Measurements from ENCODE around the gene AP1S1.
"Not testable (repeated sequence)": the region's sequence is repeated elsewhere in the genome, so short reads cannot be mapped to it uniquely, and the experiment has no call there.

AP1S1 gene

GRCh38 chr7:101113836-101114235 is 40.4 kb upstream of the AP1S1 start:
- H3K36me3 ChIP-seq (ENCODE audit: control insufficient read depth, insufficient read depth, low read length), result no peaks in the 10 kb centered on the region
- no peaks in the 10 kb centered on the region for H3K27me3 ChIP-seq (ENCODE audit: control insufficient read depth, insufficient read depth, low read length, poor library complexity, severe bottlenecking)
- WGBS, 2 experiments, result 94% methylated on average over 11 of the region's 11 CpGs
- no peaks in the 10 kb centered on the region for H3K9me3 ChIP-seq (ENCODE audit: control insufficient read depth, low read length)
- no peak overlapping the region for H3K4me3 ChIP-seq (ENCODE audit: insufficient read depth, low read depth, low read length)
- H3K4me1 ChIP-seq (ENCODE audit: control insufficient read depth, insufficient read depth, low read length), result no peaks in the 10 kb centered on the region
- no peak overlapping the region for H3K27ac ChIP-seq (ENCODE audit: insufficient read depth, low read depth, low read length, poor library complexity, severe bottlenecking)

GRCh38 chr7:101114492-101114891 is 39.8 kb upstream of the AP1S1 start:
- Histone ChIP-seq H3K4me1 (ENCODE audit: control insufficient read depth, insufficient read depth, low read length) (no peaks in the 10 kb centered on the region), H3K9me3 (ENCODE audit: control insufficient read depth, low read length) (no peaks in the 10 kb centered on the region)

DNA sequence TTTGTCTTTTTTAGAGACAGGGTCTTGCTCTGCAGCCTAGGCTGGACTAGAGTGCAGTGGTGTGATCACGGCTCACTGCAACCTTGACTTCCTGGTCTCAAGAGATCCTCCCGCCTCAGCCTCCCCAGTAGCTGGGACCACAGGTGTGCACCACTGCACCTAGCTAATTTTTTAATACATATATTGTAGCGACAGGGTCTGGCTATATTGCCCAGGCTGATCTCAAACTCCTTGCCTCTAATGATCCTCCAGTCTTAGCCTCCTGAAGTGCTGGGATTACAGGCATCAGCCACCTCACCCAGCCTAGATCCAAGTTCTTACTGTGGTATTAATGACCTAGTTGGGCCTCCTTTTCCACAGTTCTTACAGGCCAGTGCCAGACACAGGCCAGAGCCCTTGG is 39.1 kb upstream of the AP1S1 start:
- Histone ChIP-seq H3K4me1 (ENCODE audit: control insufficient read depth, insufficient read depth, low read length) (no peaks in the 10 kb centered on the region), H3K27me3 (ENCODE audit: control insufficient read depth, insufficient read depth, low read length, poor library complexity, severe bottlenecking) (no peaks in the 10 kb centered on the region), H3K36me3 (ENCODE audit: control insufficient read depth, insufficient read depth, low read length) (no peaks in the 10 kb centered on the region), H3K9me3 (ENCODE audit: control insufficient read depth, low read length) (no peaks in the 10 kb centered on the region), H3K4me3 (ENCODE audit: insufficient read depth, low read depth, low read length) (no peak overlapping the region), H3K27ac (ENCODE audit: insufficient read depth, low read depth, low read length, poor library complexity, severe bottlenecking) (no peak overlapping the region)
- 88 to 96% methylated on average over 3 of the region's 3 CpGs for WGBS, 2 experiments

More at GRCh38 chr7:101114492-101114891, 39.8 kb upstream of the AP1S1 start:
- WGBS, 2 experiments, result 80 to 85% methylated on average over 7 of the region's 8 CpGs
- Histone ChIP-seq H3K27ac (ENCODE audit: insufficient read depth, low read depth, low read length, poor library complexity, severe bottlenecking) (no peak overlapping the region), H3K27me3 (ENCODE audit: control insufficient read depth, insufficient read depth, low read length, poor library complexity, severe bottlenecking) (no peaks in the 10 kb centered on the region), H3K4me3 (ENCODE audit: insufficient read depth, low read depth, low read length) (no peak overlapping the region), H3K36me3 (ENCODE audit: control insufficient read depth, insufficient read depth, low read length) (no peaks in the 10 kb centered on the region)

- Histone ChIP-seq H3K27me3 (ENCODE audit: control insufficient read depth, insufficient read depth, low read length, poor library complexity, severe bottlenecking) (no peaks in the 10 kb centered on the region), H3K4me3 (ENCODE audit: insufficient read depth, low read depth, low read length) (no peak overlapping the region), H3K27ac (ENCODE audit: insufficient read depth, low read depth, low read length, poor library complexity, severe bottlenecking) (no peak overlapping the region), H3K36me3 (ENCODE audit: control insufficient read depth, insufficient read depth, low read length) (no peaks in the 10 kb centered on the region), H3K9me3 (ENCODE audit: control insufficient read depth, low read length) (no peaks in the 10 kb centered on the region), H3K4me1 (ENCODE audit: control insufficient read depth, insufficient read depth, low read length) (peaks cover 1% of the 10 kb centered on the region)
- WGBS, 2 experiments, result 83 to 87% methylated on average over 10 of the region's 10 CpGs
Measured at GRCh38 chr7:101116898-101117297, 37.4 kb upstream of the AP1S1 start.

DNA sequence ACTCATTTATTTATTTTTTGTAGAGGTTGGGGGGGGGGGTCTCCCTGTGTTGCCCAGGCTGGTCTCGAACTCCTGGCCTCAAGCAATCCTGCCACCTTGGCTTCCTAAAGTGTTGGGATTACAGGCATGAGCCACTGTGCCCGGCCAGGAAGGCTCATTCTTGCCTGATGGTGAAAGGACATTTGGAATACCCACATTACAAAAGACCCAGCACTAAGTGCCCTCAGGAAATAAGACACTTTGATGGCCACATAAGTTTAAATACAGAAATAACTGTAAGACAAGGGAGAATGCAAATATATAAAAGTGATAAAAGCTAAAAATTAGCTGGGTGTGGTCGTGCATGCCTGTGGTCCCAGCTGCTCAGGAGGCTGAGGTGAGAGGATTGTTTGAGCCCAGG is 35.4 kb upstream of the AP1S1 start:
- H3K27ac ChIP-seq (ENCODE audit: insufficient read depth, low read depth, low read length, poor library complexity, severe bottlenecking), result no peak overlapping the region
- H3K9me3 ChIP-seq (ENCODE audit: control insufficient read depth, low read length), result no peaks in the 10 kb centered on the region
- H3K4me1 ChIP-seq (ENCODE audit: control insufficient read depth, insufficient read depth, low read length), result peaks cover 4% of the 10 kb centered on the region
- no peaks in the 10 kb centered on the region for H3K36me3 ChIP-seq (ENCODE audit: control insufficient read depth, insufficient read depth, low read length)
- H3K27me3 ChIP-seq (ENCODE audit: control insufficient read depth, insufficient read depth, low read length, poor library complexity, severe bottlenecking), result no peaks in the 10 kb centered on the region
- 88 to 91% methylated on average over 3 of the region's 3 CpGs for WGBS, 2 experiments
- no peak overlapping the region for H3K4me3 ChIP-seq (ENCODE audit: insufficient read depth, low read depth, low read length)

GRCh38 chr7:101119876-101120275 is 34.4 kb upstream of the AP1S1 start:
- Histone ChIP-seq H3K27me3 (ENCODE audit: control insufficient read depth, insufficient read depth, low read length, poor library complexity, severe bottlenecking) (no peaks in the 10 kb centered on the region), H3K9me3 (ENCODE audit: control insufficient read depth, low read length) (no peaks in the 10 kb centered on the region), H3K4me3 (ENCODE audit: insufficient read depth, low read depth, low read length) (no peak overlapping the region), H3K27ac (ENCODE audit: insufficient read depth, low read depth, low read length, poor library complexity, severe bottlenecking) (no peak overlapping the region), H3K36me3 (ENCODE audit: control insufficient read depth, insufficient read depth, low read length) (no peaks in the 10 kb centered on the region), H3K4me1 (ENCODE audit: control insufficient read depth, insufficient read depth, low read length) (peaks cover 4% of the 10 kb centered on the region)
- WGBS, 2 experiments, result 87% methylated on average over 10 of the region's 10 CpGs

- H3K4me1 ChIP-seq (ENCODE audit: control insufficient read depth, insufficient read depth, low read length), result peaks cover 4% of the 10 kb centered on the region
- no peaks in the 10 kb centered on the region for H3K36me3 ChIP-seq (ENCODE audit: control insufficient read depth, insufficient read depth, low read length)
- no peaks in the 10 kb centered on the region for H3K27me3 ChIP-seq (ENCODE audit: control insufficient read depth, insufficient read depth, low read length, poor library complexity, severe bottlenecking)
- H3K4me3 ChIP-seq (ENCODE audit: insufficient read depth, low read depth, low read length), result no peak overlapping the region
- H3K9me3 ChIP-seq (ENCODE audit: control insufficient read depth, low read length), result no peaks in the 10 kb centered on the region
- 91 to 94% methylated on average over 4 of the region's 4 CpGs for WGBS, 2 experiments
- no peak overlapping the region for H3K27ac ChIP-seq (ENCODE audit: insufficient read depth, low read depth, low read length, poor library complexity, severe bottlenecking)
Measured at GRCh38 chr7:101120315-101120714, 34.0 kb upstream of the AP1S1 start.

DNA sequence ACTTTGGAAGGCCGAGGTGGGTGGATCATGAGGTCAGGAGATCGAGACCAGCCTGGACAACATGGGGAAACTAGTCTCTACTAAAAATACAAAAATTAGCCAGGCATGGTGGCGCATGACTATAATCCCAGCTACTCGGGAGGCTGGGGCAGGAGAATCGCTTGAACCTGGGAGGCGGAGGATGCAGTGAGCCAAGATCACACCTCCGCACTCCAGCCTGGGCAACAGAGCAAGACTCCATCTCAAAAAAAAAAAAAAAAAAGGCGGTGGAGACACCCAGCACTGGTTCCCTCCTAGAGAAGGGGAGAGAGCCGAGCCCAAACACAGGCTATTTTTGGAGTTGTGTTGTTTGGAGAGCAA is 32.7 kb upstream of the AP1S1 start:
- not testable (repeated sequence) for H3K9me3 ChIP-seq (ENCODE audit: control insufficient read depth, low read length); H3K4me3 ChIP-seq (ENCODE audit: insufficient read depth, low read depth, low read length); H3K4me1 ChIP-seq (ENCODE audit: control insufficient read depth, insufficient read depth, low read length); H3K36me3 ChIP-seq (ENCODE audit: control insufficient read depth, insufficient read depth, low read length); H3K27ac ChIP-seq (ENCODE audit: insufficient read depth, low read depth, low read length, poor library complexity, severe bottlenecking); H3K27me3 ChIP-seq (ENCODE audit: control insufficient read depth, insufficient read depth, low read length, poor library complexity, severe bottlenecking)
- 91 to 94% methylated on average over 8 to 9 of the region's 9 CpGs for WGBS, 2 experiments

DNA sequence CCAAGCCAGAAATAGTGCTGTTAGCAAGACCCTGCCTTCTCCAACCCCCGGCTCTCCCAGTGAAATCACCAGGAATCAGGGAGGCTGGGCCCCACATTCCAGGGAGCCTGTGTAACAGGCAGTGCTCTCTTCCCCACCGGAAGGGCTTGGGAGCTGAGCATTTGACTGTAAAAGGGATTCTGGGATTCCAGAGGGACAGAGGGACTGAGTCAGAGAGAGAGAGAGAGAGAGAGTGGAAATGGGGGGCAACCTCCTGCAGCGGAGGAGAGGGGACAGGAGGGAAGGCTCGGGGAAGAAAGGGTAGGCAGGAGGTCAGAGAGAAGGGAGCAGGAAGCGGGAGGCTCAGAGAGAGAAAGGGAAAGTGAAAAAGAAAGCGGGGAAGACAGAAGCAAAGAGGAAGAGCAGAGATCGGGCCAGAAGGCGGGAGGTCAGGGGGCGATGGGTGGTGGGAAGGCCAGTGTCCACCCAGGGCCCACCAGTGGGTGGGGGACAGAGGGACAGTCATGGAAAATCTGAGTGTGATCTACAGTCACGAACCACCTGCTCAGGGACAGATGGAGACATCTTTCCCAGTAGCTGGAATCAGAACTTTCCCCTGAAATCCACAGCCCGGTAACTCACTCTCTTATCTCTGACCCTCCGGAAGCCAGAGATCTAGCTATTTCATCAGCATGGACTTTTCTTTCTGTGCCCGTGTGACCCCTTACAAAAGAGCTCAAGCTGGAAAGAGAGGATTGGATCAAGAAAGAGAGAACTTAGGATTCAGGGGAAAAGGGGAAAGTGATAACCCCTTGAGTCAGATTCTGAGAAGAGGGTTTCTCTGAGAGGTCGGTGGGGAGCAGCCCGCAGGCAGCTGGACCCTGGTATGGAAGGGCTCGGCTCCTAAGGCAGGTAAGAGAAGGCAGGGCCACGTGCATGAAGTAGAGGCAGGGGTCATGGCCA is 32.0 kb upstream of the AP1S1 start:
- Histone ChIP-seq H3K4me1 (ENCODE audit: control insufficient read depth, insufficient read depth, low read length) (peaks cover 14% of the 10 kb centered on the region), H3K4me3 (ENCODE audit: insufficient read depth, low read depth, low read length) (no peak overlapping the region), H3K27ac (ENCODE audit: insufficient read depth, low read depth, low read length, poor library complexity, severe bottlenecking) (no peak overlapping the region)

DNA sequence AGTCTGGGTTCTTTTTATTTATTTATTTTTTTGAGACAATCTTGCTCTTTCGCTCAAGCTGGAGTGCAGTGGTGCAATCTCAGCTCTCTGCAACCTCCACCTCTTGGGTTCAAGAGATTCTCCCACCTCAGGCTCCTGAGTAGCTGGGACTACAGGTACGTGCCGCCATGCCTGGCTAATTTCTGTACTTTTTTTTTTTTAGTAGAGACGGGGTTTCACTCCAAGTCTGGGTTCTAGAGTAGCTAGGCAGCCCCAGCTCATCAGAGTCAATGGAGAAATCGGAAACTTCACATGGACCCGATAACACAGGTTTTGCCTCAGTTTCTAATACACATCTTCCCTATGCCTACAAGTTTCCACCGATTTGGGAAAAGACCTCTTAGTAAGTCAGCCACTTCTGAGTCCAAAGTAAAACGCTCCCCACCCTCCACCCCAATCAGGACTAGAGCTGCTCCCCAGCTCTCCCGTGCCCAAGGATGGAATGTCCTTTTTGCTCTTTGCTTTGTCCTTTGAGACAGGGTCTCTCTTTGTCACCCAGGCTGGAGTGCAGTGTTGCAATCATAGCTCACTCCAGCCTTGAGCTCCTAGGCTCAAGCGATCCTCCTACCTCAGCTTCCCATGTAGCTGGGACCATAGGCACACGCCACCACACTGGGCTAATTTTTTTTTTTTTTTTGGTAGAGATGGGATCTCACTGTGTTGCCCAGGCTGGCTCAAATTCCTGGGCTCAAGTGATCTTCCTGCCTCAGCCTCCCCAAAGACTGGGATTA is 31.2 kb upstream of the AP1S1 start:
- Histone ChIP-seq H3K36me3 (ENCODE audit: control insufficient read depth, insufficient read depth, low read length) (no peaks in the 10 kb centered on the region), H3K4me1 (ENCODE audit: control insufficient read depth, insufficient read depth, low read length) (peaks cover 16% of the 10 kb centered on the region), H3K4me3 (ENCODE audit: insufficient read depth, low read depth, low read length) (no peak overlapping the region), H3K9me3 (ENCODE audit: control insufficient read depth, low read length) (no peaks in the 10 kb centered on the region), H3K27ac (ENCODE audit: insufficient read depth, low read depth, low read length, poor library complexity, severe bottlenecking) (no peak overlapping the region), H3K27me3 (ENCODE audit: control insufficient read depth, insufficient read depth, low read length, poor library complexity, severe bottlenecking) (peaks cover 6% of the 10 kb centered on the region)
- whole genome bisulfite sequencing, 2 experiments, result 87 to 91% methylated on average over 11 of the region's 11 CpGs

More for the DNA sequence above, 32.0 kb upstream of the AP1S1 start:
- Histone ChIP-seq H3K36me3 (ENCODE audit: control insufficient read depth, insufficient read depth, low read length) (no peaks in the 10 kb centered on the region), H3K27me3 (ENCODE audit: control insufficient read depth, insufficient read depth, low read length, poor library complexity, severe bottlenecking) (peaks cover 4% of the 10 kb centered on the region), H3K9me3 (ENCODE audit: control insufficient read depth, low read length) (no peaks in the 10 kb centered on the region)
- 53 to 57% methylated on average over 17 of the region's 17 CpGs for WGBS, 2 experiments
